Natural killer cell treated with Interleukin-12 subunit alpha and Interleukin-12 subunit beta and Interleukin-15 and Interleukin-18, amount 100 ng/mL, for 72 hours (primary cell): ENCODE results near the gene OLFML1. TPM values are rescaled to one million over a fixed set of nuclear protein-coding genes. Genes with fewer than 3 reads are reported as not detected.
A peak's percentile ranks its signal among the peaks of the same experiment; 100 is the strongest.

Experiments used
- ATAC-seq, 2 donors: fragments of 150-1000 bp; cut with Tn5 transposase in 1 of 2; sonication (Bioruptor Pico), chemical (Tn5 transposase) in 1 of 2; 2 replicates each; pipeline ENCODE4 v1.10.0; 2021
- DNase-seq: peaks from one replicate; pipeline ENCODE4 v3.0.0; 2022; ENCODE audit warnings: low spot score
- H3K27ac Mint-ChIP-seq, 2 donors: 1 replicate in 1 of 2; 2 replicates in 1 of 2; pipeline ENCODE4 v1.8.0; 2022; ENCODE audit warnings: mixed read lengths in 2 of 2, mild to moderate bottlenecking in 1 of 2, moderate library complexity in 1 of 2
- H3K27me3 Mint-ChIP-seq, 2 donors: 1 replicate in 1 of 2; 2 replicates in 1 of 2; pipeline ENCODE4 v1.8.0; 2022; ENCODE audit warnings: mixed read lengths in 2 of 2
- H3K36me3 Mint-ChIP-seq: one replicate; pipeline ENCODE4 v1.8.0; 2022; ENCODE audit warnings: mixed read lengths
- H3K4me1 Mint-ChIP-seq, 2 donors: 1 replicate in 1 of 2; 2 replicates in 1 of 2; pipeline ENCODE4 v1.8.0; 2022; ENCODE audit warnings: low read depth in 2 of 2, mixed read lengths in 2 of 2, mild to moderate bottlenecking in 1 of 2
- H3K4me3 Mint-ChIP-seq: one replicate; pipeline ENCODE4 v1.8.0; 2022; ENCODE audit warnings: mixed read lengths
- H3K9me3 Mint-ChIP-seq: 2 replicates; pipeline ENCODE4 v1.8.0; 2022; ENCODE audit warnings: mixed read lengths
- total RNA-seq, 2 donors: library from RNA; stranded (reverse); gene quantifications; one replicate each; pipeline ENCODE4 v1.2.3, GENCODE V29; 2022

Gene OLFML1
- total RNA-seq, 2 donors from 2014 or later, result not detected

- ATAC-seq (no peak), DNase-seq (no peak)
- peak overlapping the region; percentile 2 for H3K4me3 Mint-ChIP-seq
- H3K27me3 Mint-ChIP-seq, result peaks cover 0 to 9% of the 10 kb centered on the region in 2 donors
- H3K9me3 Mint-ChIP-seq, result no peaks in the 10 kb centered on the region
- peaks cover 42 to 52% of the 10 kb centered on the region in 2 donors for H3K4me1 Mint-ChIP-seq
- no peaks in the 10 kb centered on the region for H3K36me3 Mint-ChIP-seq
- no peak overlapping the region for H3K27ac Mint-ChIP-seq
Measured at GRCh38 chr11:7536100-7536499, 50.8 kb downstream of the OLFML1 start.

GRCh38 chr11:7537265-7537664, 52.0 kb downstream of the OLFML1 start:
- H3K4me1 Mint-ChIP-seq, result peaks cover 38 to 47% of the 10 kb centered on the region in 2 donors
- peaks cover 0 to 9% of the 10 kb centered on the region in 2 donors for H3K27me3 Mint-ChIP-seq
- no peaks in the 10 kb centered on the region for H3K36me3 Mint-ChIP-seq
- no peak overlapping the region for H3K27ac Mint-ChIP-seq
- ATAC-seq (no peak), DNase-seq (no peak)
- no peaks in the 10 kb centered on the region for H3K9me3 Mint-ChIP-seq
- H3K4me3 Mint-ChIP-seq, result no peak overlapping the region

GRCh38 chr11:7538031-7538430, 52.7 kb downstream of the OLFML1 start:
- H3K4me1 Mint-ChIP-seq, result peaks cover 38 to 47% of the 10 kb centered on the region in 2 donors
- H3K27ac Mint-ChIP-seq, result peak overlapping the region; percentile 44 to 72
- ATAC-seq (peak; percentile 77 to 90), DNase-seq (no peak)
- H3K9me3 Mint-ChIP-seq, result no peaks in the 10 kb centered on the region
- peak overlapping the region; percentile 79 for H3K4me3 Mint-ChIP-seq
- no peaks in the 10 kb centered on the region for H3K36me3 Mint-ChIP-seq
- peaks cover 0 to 9% of the 10 kb centered on the region in 2 donors for H3K27me3 Mint-ChIP-seq

GRCh38 chr11:7538466-7539454, 53.5 kb downstream of the OLFML1 start:
- H3K9me3 Mint-ChIP-seq, result no peaks in the 10 kb centered on the region
- peaks cover 34 to 43% of the 10 kb centered on the region in 2 donors for H3K4me1 Mint-ChIP-seq
- peak overlapping the region; percentile 79 for H3K4me3 Mint-ChIP-seq
- peak overlapping the region; percentile 44 to 72 for H3K27ac Mint-ChIP-seq
- DNase-seq (no peak), ATAC-seq (no peak)
- peaks cover 0 to 9% of the 10 kb centered on the region in 2 donors for H3K27me3 Mint-ChIP-seq
- no peaks in the 10 kb centered on the region for H3K36me3 Mint-ChIP-seq

DNA sequence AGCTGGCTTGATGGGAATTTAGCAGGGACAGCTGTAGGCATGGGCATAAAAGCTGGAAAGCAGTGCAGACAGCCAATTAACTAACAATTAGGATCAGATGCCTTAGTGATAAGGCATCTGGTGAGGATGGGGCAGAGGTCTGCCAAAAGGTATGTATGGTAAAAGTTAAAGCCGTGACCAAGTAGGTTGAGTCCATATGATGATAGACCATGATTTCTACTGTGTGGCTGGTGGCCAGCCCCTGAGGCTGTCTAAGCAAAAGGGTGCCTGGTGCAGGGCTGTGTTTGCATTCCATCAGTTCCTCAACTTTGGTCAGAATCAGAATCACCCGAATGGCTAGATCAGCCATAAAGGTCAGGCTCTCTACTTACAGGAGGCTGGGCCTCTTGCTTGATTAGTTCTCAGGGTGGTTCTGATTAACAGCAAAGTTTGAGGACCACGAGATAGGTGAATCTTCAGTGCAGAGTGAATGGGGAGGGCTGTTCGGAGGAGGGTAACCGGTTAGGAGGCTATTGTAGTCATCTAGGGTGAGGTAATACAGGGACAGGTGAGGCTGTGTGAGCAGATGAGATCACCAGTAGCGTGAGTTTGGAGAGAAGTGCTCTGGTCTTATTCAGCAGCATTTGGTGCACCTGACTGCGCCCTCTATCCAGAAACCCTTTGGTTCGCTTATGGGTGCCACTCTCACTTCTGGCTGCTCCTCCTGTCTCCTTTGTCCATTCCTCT, 55.7 kb downstream of the OLFML1 start:
- ATAC-seq, result no peak
- Mint-ChIP-seq H3K9me3 (no peaks in the 10 kb centered on the region), H3K4me1 (peaks cover 33 to 39% of the 10 kb centered on the region in 2 donors), H3K27me3 (peaks cover 0 to 11% of the 10 kb centered on the region in 2 donors), H3K4me3 (no peak overlapping the region), H3K27ac (peak overlapping the region in 1 of 2 donors; percentile 49), H3K36me3 (no peaks in the 10 kb centered on the region)
- DNase-seq, result no peak

DNA sequence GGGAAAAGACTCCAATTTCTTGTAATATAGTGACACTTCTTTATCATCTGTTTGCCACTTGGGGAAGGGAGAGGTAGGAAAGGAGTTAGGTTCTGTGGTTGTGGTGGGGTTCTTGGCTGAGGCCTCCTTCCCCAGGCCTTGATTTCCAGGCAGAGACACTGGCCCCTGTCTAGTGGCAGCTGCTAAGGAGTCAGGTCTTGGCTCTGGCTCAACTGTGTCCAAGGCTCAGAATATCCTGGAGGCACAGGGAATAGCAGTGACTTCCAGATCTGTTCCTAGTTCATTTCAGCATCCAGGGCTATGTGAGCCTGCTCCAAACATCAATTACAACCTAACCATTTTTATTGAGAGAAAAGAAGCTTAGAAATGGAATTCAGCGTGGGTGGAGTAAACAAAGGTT, 58.0 kb downstream of the OLFML1 start:
- Mint-ChIP-seq H3K27me3 (peaks cover 0 to 2% of the 10 kb centered on the region in 2 donors), H3K4me1 (peaks cover 13 to 19% of the 10 kb centered on the region in 2 donors), H3K9me3 (no peaks in the 10 kb centered on the region), H3K36me3 (no peaks in the 10 kb centered on the region), H3K27ac (no peak overlapping the region), H3K4me3 (no peak overlapping the region)
- no peak for ATAC-seq
- no peak for DNase-seq

DNA sequence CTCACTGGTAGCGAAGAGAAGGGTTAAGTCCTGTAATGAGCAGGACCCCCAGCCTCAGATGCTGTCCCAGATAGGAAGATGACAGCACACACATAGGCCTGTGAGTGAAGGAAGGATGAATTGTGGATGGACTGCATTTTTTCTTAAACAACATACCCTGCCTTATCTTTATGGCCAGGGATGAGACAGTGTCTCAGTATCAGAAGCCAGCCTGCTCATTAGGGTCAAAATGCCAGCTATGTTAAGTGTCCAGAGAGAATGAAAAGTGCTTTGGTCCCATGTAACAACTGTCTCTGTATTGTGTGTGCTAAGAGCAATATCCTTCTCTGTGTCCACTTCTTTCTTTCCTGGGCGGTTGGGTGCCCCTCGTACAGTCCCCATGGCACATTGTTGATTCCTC, 58.7 kb downstream of the OLFML1 start:
- ATAC-seq (no peak), DNase-seq (no peak)
- no peak overlapping the region for H3K27ac Mint-ChIP-seq
- no peaks in the 10 kb centered on the region for H3K36me3 Mint-ChIP-seq
- H3K27me3 Mint-ChIP-seq, result peaks cover 0 to 2% of the 10 kb centered on the region in 2 donors
- H3K4me3 Mint-ChIP-seq, result no peak overlapping the region
- no peaks in the 10 kb centered on the region for H3K9me3 Mint-ChIP-seq
- peaks cover 9 to 13% of the 10 kb centered on the region in 2 donors for H3K4me1 Mint-ChIP-seq

GRCh38 chr11:7545611-7546010, 60.3 kb downstream of the OLFML1 start:
- no peaks in the 10 kb centered on the region for H3K4me1 Mint-ChIP-seq
- H3K27me3 Mint-ChIP-seq, result peaks cover 0 to 2% of the 10 kb centered on the region in 2 donors
- H3K36me3 Mint-ChIP-seq, result no peaks in the 10 kb centered on the region
- DNase-seq, result no peak
- no peak overlapping the region for H3K4me3 Mint-ChIP-seq
- no peaks in the 10 kb centered on the region for H3K9me3 Mint-ChIP-seq
- ATAC-seq, result no peak
- H3K27ac Mint-ChIP-seq, result no peak overlapping the region

- Mint-ChIP-seq H3K27me3 (peaks cover 0 to 2% of the 10 kb centered on the region in 2 donors), H3K9me3 (no peaks in the 10 kb centered on the region), H3K27ac (no peak overlapping the region), H3K36me3 (no peaks in the 10 kb centered on the region), H3K4me3 (no peak overlapping the region), H3K4me1 (no peaks in the 10 kb centered on the region)
- DNase-seq, result no peak
- ATAC-seq, result no peak
Measured at GRCh38 chr11:7546324-7546791, 61.1 kb downstream of the OLFML1 start.

DNA sequence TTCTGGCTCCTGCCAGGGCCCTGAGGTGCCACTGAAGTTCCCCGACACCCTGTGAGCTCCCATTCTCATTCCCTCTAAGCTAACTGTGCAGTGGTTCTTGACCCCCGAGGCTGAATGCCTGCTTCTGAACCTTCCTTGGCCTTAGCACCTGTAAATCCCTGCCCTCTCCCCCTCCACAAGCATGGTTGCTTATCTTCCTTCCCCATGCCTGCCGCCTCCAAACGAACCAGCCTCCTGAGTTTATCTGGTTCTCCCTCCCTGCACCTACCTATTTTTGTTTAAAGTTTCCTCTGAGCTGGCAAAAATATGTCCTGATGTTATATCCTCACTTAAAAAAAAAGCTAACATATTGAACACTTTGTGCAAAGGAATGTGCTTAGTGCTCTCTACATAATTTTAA, 62.4 kb downstream of the OLFML1 start:
- ATAC-seq, result no peak
- Mint-ChIP-seq H3K27ac (no peak overlapping the region), H3K27me3 (peaks cover 0 to 2% of the 10 kb centered on the region in 2 donors), H3K4me1 (no peaks in the 10 kb centered on the region), H3K36me3 (no peaks in the 10 kb centered on the region), H3K9me3 (no peaks in the 10 kb centered on the region), H3K4me3 (no peak overlapping the region)
- no peak for DNase-seq

DNA sequence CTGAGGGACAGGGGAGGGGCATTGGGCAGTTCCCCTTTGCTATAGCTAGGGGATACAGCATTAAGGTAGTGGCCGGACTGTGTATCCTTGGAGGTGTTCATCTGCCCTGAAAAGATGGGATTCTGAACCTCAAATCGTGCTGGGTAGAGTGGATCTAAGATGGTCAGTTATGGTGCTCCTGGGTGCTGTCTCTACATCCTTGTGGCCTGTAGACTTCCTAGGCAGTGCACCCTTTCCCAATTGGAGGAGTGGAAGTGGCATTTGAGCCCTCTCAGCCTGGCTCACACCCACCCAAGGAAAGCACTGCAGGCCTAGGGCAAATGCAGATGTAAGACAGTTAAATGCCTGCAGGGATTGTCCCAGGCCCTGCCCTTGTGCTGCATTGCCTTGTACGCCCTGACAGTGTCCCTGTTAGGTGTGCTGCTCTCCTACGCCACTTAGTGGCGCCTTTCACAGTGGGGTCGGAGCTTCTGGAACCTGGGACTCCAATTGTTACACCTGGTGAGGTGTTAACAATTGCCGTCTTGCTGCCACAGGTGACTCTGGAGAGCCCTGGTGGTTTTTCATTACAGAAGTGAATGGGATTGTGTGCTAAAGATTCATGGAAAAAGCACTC, 63.5 kb downstream of the OLFML1 start:
- no peak overlapping the region for H3K4me3 Mint-ChIP-seq
- ATAC-seq (no peak), DNase-seq (no peak)
- no peak overlapping the region for H3K27ac Mint-ChIP-seq
- H3K4me1 Mint-ChIP-seq, result no peaks in the 10 kb centered on the region
- no peaks in the 10 kb centered on the region for H3K36me3 Mint-ChIP-seq
- no peaks in the 10 kb centered on the region for H3K9me3 Mint-ChIP-seq
- H3K27me3 Mint-ChIP-seq, result peaks cover 0 to 2% of the 10 kb centered on the region in 2 donors

DNA sequence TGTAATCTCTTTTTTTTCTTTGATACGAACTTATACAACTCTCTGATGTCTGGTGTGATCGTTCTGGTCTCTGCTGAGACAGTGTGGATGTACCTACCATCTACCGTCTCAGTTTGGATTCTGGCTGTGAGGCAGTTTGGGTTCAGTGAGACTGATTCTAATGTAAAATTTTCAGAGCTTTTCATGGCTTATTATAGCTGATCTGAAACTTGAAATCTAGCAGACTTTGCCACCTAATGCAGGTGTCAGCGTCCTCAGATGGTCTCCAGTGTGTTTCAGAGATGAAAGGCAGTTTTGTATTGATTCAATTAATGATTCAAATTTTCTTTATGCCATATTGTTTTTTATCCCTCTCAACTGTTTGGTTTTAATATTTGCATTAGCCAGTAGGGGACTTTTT, 64.4 kb downstream of the OLFML1 start:
- DNase-seq (no peak), ATAC-seq (no peak)
- Mint-ChIP-seq H3K4me3 (no peak overlapping the region), H3K36me3 (no peaks in the 10 kb centered on the region), H3K27me3 (peaks cover 0 to 2% of the 10 kb centered on the region in 2 donors), H3K9me3 (no peaks in the 10 kb centered on the region), H3K27ac (no peak overlapping the region), H3K4me1 (no peaks in the 10 kb centered on the region)

DNA sequence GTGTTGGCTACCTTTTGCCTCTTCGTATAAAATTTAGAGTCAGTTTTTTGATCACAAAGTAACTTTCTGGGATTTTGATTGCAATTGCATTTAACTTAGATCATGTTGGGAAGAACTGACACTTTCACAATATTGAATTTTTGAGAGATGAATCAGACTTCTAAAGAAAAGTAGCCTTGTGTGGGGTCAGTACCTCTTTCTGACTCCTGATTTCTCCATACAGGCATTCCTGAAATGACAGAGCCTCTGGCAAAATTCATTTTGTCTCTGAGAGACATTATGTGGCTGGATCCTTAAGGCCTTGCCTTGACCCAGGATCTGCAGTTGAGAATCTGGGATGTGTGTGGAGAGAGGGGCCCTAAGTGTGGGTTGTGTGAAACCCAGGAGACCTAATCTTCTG, 66.3 kb downstream of the OLFML1 start:
- Mint-ChIP-seq H3K4me1 (no peaks in the 10 kb centered on the region), H3K4me3 (no peak overlapping the region), H3K27ac (no peak overlapping the region), H3K9me3 (no peaks in the 10 kb centered on the region), H3K36me3 (no peaks in the 10 kb centered on the region), H3K27me3 (peaks cover 0 to 2% of the 10 kb centered on the region in 2 donors)
- ATAC-seq, result no peak
- DNase-seq, result no peak
